Articular chondrocyte of knee joint (primary cell): ENCODE measurements around the gene WASHC2C. TPM values are rescaled to one million over a fixed set of nuclear protein-coding genes. Genes with fewer than 3 reads are reported as not detected.

Source experiments
- small RNA-seq: library from RNA; depleted of rRNA; stranded (forward); fragments of <200 nt; gene quantifications from one replicate; pipeline ENCODE3, GENCODE V24; 2012
- total RNA-seq: library from RNA; depleted of rRNA; stranded (reverse); fragments of >200 nt; gene quantifications from 2 replicates; pipeline ENCODE4 v1.2.3, GENCODE V29; 2012

WASHC2C gene
- 44.2 and 48.0 TPM in 2 replicates for total RNA-seq

GRCh38 chr10:45726703-45727420, at the start of gene WASHC2C:
Gene WASHC2C (plus strand): TSS chr10:45727266. CDS start chr10:45727318, 52 bp downstream.

Small RNA genes lying within 50 kb of the gene (small RNA-seq; reads per million reads assigned to genes)
- gene AC012044.1, result not detected

Other genes with a start within 250 kb of the WASHC2C start
- 8.8 and 11.1 TPM in 2 replicates for gene ZFAND4, start 54.5 kb upstream of the WASHC2C start, total RNA-seq
- 4.3 and 4.7 TPM in 2 replicates for gene AGAP4, start 120.2 kb downstream of the WASHC2C start, total RNA-seq
- gene TIMM23, start 245.2 kb downstream of the WASHC2C start, total RNA-seq, result 80.9 TPM in 2 replicates